SK-N-SH (cell line): ENCODE data around the gene WWC2. TPM values are rescaled to one million over a fixed set of nuclear protein-coding genes. Genes with fewer than 3 reads are reported as not detected.

Experiments used
- CTCF ChIA-PET: fragments of 300-600, 350-600 bp; formaldehyde crosslinking; extraction: SDS; loops from one replicate; lab custom pipeline; 2021; lab: Yijun Ruan, JAX
- POLR2A ChIA-PET: fragments of 350-600 bp; sonication (Branson Sonifier 250); formaldehyde crosslinking; extraction: SDS; loops from one replicate; lab custom pipeline; 2020; ENCODE audit warnings: antibody characterized with exemption, inconsistent platforms; lab: Yijun Ruan, JAX
- DNase-seq: peaks from one replicate; pipeline ENCODE4 v3.0.0; 2012
- H2AFZ ChIP-seq: fragments of 200-600 bp; sonication (generic); 2 replicates; pipeline ENCODE4 v1.8.1; 2016; ENCODE audit warnings: antibody characterized with exemption, mild to moderate bottlenecking, low read depth
- H3F3A ChIP-seq: fragments of 200-600 bp; sonication (generic); replicated peaks from 2 replicates; pipeline ENCODE3; 2016; ENCODE audit warnings: antibody characterized with exemption, mild to moderate bottlenecking; ENCODE audit not compliant: insufficient read depth
- H3K27ac ChIP-seq, 2 experiments: fragments of 200-500 bp in 1 of 2; fragments of 200-600 bp in 1 of 2; sonication (Bioruptor generic) in 1 of 2; sonication (generic), shearing (Covaris generic) in 1 of 2; 2 replicates each; pipeline versions ENCODE4 v1.5.1 to v1.6.1; 2014 to 2016; ENCODE audit warnings: low read depth in 2 of 2, inconsistent platforms in 1 of 2, low read length in 1 of 2, mild to moderate bottlenecking in 1 of 2, mixed read lengths in 1 of 2
- H3K27me3 ChIP-seq: fragments of 200-600 bp; sonication (generic), shearing (Covaris generic); 2 replicates; pipeline ENCODE4 v1.6.1; 2016; ENCODE audit warnings: mixed run types; ENCODE audit not compliant: insufficient read depth
- H3K36me3 ChIP-seq, 2 experiments: fragments of 200-500 bp in 1 of 2; fragments of 200-600 bp in 1 of 2; sonication (Bioruptor generic) in 1 of 2; sonication (generic) in 1 of 2; replicated peaks in 1 of 2; 2 replicates each; pipeline versions ENCODE3 to v1.5.1; 2014 to 2016; ENCODE audit warnings: low read length in 1 of 2, mild to moderate bottlenecking in 1 of 2; ENCODE audit not compliant: insufficient read depth in 2 of 2, control insufficient read depth in 1 of 2
- H3K4me1 ChIP-seq, 2 experiments: fragments of 200-500 bp in 1 of 2; fragments of 200-600 bp in 1 of 2; sonication (Bioruptor generic) in 1 of 2; sonication (generic), shearing (Covaris generic) in 1 of 2; 2 replicates each; pipeline versions ENCODE4 v1.5.1 to v1.6.1; 2014 to 2016; ENCODE audit warnings: low read depth in 1 of 2, low read length in 1 of 2, mixed run types in 1 of 2; ENCODE audit not compliant: insufficient read depth in 2 of 2, control insufficient read depth in 1 of 2
- H3K4me2 ChIP-seq: fragments of 200-600 bp; sonication (generic), shearing (Covaris generic); 2 replicates; pipeline ENCODE4 v1.6.1; 2017; ENCODE audit warnings: mixed run types
- H3K4me3 ChIP-seq, 2 experiments: fragments of 200-500 bp in 1 of 2; fragments of 200-600 bp in 1 of 2; sonication (Bioruptor generic) in 1 of 2; sonication (generic), shearing (Covaris generic) in 1 of 2; 2 replicates each; pipeline versions ENCODE4 v1.5.1 to v1.8.1; 2014 to 2016; ENCODE audit warnings: low read depth in 2 of 2, inconsistent platforms in 1 of 2, low read length in 1 of 2, mild to moderate bottlenecking in 1 of 2, mixed read lengths in 1 of 2, moderate library complexity in 1 of 2
- H3K79me2 ChIP-seq: fragments of 200-600 bp; sonication (generic); 2 replicates; pipeline ENCODE4 v1.8.1; 2017; ENCODE audit warnings: mild to moderate bottlenecking; ENCODE audit not compliant: insufficient read depth
- H3K9ac ChIP-seq: fragments of 200-600 bp; sonication (generic); 2 replicates; pipeline ENCODE4 v1.6.1; 2017; ENCODE audit warnings: mixed run types
- H3K9me2 ChIP-seq: fragments of 200-600 bp; sonication (generic); 2 replicates; pipeline ENCODE4 v1.6.1; 2017; ENCODE audit warnings: mixed run types
- H3K9me3 ChIP-seq: fragments of 200-600 bp; sonication (generic); 2 replicates; pipeline ENCODE4 v1.6.1; 2017; ENCODE audit warnings: mixed run types, mild to moderate bottlenecking, moderate library complexity
- H4K20me1 ChIP-seq: fragments of 200-600 bp; sonication (generic); 2 replicates; pipeline ENCODE4 v1.6.1; 2017; ENCODE audit warnings: mild to moderate bottlenecking, mixed run types; ENCODE audit not compliant: insufficient read depth
- ELF1 ChIP-seq: IDR thresholded peaks from 2 replicates; pipeline ENCODE4 v1.4.0; 2012
- FOXJ3 ChIP-seq: sonication (generic); formaldehyde crosslinking; IDR thresholded peaks from 2 replicates; pipeline ENCODE4 v1.5.1; 2020; ENCODE audit warnings: mild to moderate bottlenecking, missing genetic modification reagents
- FOXM1 ChIP-seq: IDR thresholded peaks from 2 replicates; pipeline ENCODE4 v1.4.0; 2012; ENCODE audit warnings: low read depth, mild to moderate bottlenecking
- GATA2 ChIP-seq: sonication (generic); formaldehyde crosslinking; IDR thresholded peaks from 2 replicates; pipeline ENCODE4 v1.5.0; 2020; ENCODE audit warnings: mild to moderate bottlenecking, missing genetic modification reagents
- JUND ChIP-seq: IDR thresholded peaks from 2 replicates; pipeline ENCODE4 v1.4.0; 2012
- NFIC ChIP-seq: IDR thresholded peaks from 2 replicates; pipeline ENCODE4 v1.4.0; 2012; ENCODE audit warnings: borderline replicate concordance
- POLR2AphosphoS5 ChIP-seq: IDR thresholded peaks from 2 replicates; pipeline ENCODE4 v1.6.1; 2012; ENCODE audit warnings: low read depth, low read length
- RCOR1 ChIP-seq: fragments of 150-350 bp; IDR thresholded peaks from 2 replicates; pipeline ENCODE4 v1.6.1; 2017; ENCODE audit warnings: antibody characterized with exemption, low read length
- RXRA ChIP-seq: IDR thresholded peaks from 2 replicates; pipeline ENCODE4 v1.4.0; 2012; ENCODE audit warnings: low read depth, mild to moderate bottlenecking, borderline replicate concordance
- SIN3A ChIP-seq: IDR thresholded peaks from 2 replicates; pipeline ENCODE4 v1.6.1; 2012; ENCODE audit warnings: low read depth, mild to moderate bottlenecking, low read length, moderate library complexity, borderline replicate concordance
- TAF1 ChIP-seq: IDR thresholded peaks from 2 replicates; pipeline ENCODE4 v1.6.1; 2012; ENCODE audit warnings: low read depth, mild to moderate bottlenecking, low read length, moderate library complexity, borderline replicate concordance
- TEAD4 ChIP-seq: IDR thresholded peaks from 2 replicates; pipeline ENCODE4 v1.4.0; 2012; ENCODE audit warnings: mild to moderate bottlenecking, borderline replicate concordance; ENCODE audit not compliant: insufficient read depth
- WGBS: methylation state at CpG from one replicate; pipeline ENCODE4 v1.1.6; 2017; ENCODE audit warnings: low lambda C conversion rate; 5-methylcytosine and 5-hydroxymethylcytosine counted together
- polyA plus RNA-seq, 3 experiments: library from polyadenylated mRNA; depleted of rRNA; stranded (reverse); fragments of >200 nt; gene quantifications; 2 replicates each; pipeline ENCODE4 v1.2.3, GENCODE V29; 2012
- TF ChIP-seq, protein P1 (sequence below): fragments of 200-600 bp; sonication (generic); IDR thresholded peaks from 2 replicates; pipeline ENCODE4 v1.6.1; 2017; ENCODE audit warnings: antibody characterized with exemption, mild to moderate bottlenecking, moderate library complexity
- TF ChIP-seq, protein P2 (sequence below): fragments of 150-350 bp; IDR thresholded peaks from 2 replicates; pipeline ENCODE4 v1.6.1; 2017; ENCODE audit warnings: antibody characterized with exemption, low read length, low read depth, borderline replicate concordance
- TF ChIP-seq, protein P3 (sequence below): IDR thresholded peaks from 2 replicates; pipeline ENCODE4 v1.4.0; 2012; ENCODE audit warnings: low read depth
- TF ChIP-seq, protein P4 (sequence below): IDR thresholded peaks from 2 replicates; pipeline ENCODE4 v1.4.0; 2012; ENCODE audit warnings: low read depth, borderline replicate concordance

WWC2 gene
- polyA plus RNA-seq, 1 of the 3 experiments (the other 2 are of a cell fraction) = 18.4 TPM

DNA sequence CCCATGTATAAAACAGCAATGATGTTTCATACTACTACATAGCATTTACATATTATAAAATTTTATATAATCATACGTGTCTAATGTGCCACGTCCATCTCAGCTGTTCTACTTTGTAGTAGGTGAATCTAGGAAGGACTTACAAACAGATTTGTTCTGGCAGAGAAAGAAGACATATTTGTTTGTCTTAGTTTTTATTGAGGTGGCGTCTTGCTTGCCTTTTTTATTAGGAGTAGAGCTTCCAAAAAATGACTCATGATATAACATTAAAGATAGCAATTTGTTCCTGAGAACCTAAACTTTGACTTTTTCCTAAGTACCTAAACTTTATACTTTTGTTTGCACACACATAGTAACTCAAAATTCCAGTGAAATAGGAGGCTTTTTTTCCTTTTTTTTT lies 156.4 kb downstream of the WWC2 start:
- Histone ChIP-seq H3F3A (no peaks in the 10 kb centered on the region), H3K4me1 (no peaks in the 10 kb centered on the region; a peak in 1 of 4 replicates), H2AFZ (no peak overlapping the region), H3K27ac (no peak overlapping the region), H3K9ac (no peak overlapping the region), H3K9me3 (no peaks in the 10 kb centered on the region), H3K27me3 (no peaks in the 10 kb centered on the region), H4K20me1 (no peaks in the 10 kb centered on the region), H3K36me3 (peaks cover 25 to 52% of the 10 kb centered on the region in 2 experiments)
- WGBS = 88% methylated on average over 3 of the region's 3 CpGs
- ChIA-PET CTCF (interaction anchor here (0.8 to 7.7 kb wide), 10 partner anchors 7 to 326 kb away, joined by 3 to 90 read pairs (median 6); no protein-coding TSS in a partner anchor), POLR2A (no interaction called here)
- DNase-seq = no peak
- TF ChIP-seq SIN3A = no peak
- TF ChIP-seq ELF1 = no peak
- TF ChIP-seq, protein P1, sequence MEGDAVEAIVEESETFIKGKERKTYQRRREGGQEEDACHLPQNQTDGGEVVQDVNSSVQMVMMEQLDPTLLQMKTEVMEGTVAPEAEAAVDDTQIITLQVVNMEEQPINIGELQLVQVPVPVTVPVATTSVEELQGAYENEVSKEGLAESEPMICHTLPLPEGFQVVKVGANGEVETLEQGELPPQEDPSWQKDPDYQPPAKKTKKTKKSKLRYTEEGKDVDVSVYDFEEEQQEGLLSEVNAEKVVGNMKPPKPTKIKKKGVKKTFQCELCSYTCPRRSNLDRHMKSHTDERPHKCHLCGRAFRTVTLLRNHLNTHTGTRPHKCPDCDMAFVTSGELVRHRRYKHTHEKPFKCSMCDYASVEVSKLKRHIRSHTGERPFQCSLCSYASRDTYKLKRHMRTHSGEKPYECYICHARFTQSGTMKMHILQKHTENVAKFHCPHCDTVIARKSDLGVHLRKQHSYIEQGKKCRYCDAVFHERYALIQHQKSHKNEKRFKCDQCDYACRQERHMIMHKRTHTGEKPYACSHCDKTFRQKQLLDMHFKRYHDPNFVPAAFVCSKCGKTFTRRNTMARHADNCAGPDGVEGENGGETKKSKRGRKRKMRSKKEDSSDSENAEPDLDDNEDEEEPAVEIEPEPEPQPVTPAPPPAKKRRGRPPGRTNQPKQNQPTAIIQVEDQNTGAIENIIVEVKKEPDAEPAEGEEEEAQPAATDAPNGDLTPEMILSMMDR = no peak
- no peak for TF ChIP-seq FOXM1
- no peak for TF ChIP-seq RXRA
- TF ChIP-seq, protein P2, sequence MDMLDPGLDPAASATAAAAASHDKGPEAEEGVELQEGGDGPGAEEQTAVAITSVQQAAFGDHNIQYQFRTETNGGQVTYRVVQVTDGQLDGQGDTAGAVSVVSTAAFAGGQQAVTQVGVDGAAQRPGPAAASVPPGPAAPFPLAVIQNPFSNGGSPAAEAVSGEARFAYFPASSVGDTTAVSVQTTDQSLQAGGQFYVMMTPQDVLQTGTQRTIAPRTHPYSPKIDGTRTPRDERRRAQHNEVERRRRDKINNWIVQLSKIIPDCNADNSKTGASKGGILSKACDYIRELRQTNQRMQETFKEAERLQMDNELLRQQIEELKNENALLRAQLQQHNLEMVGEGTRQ = no peak
- TF ChIP-seq, protein P3, sequence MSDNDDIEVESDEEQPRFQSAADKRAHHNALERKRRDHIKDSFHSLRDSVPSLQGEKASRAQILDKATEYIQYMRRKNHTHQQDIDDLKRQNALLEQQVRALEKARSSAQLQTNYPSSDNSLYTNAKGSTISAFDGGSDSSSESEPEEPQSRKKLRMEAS = no peak
- no peak for TF ChIP-seq POLR2AphosphoS5
- TF ChIP-seq GATA2 = no peak
- no peak for TF ChIP-seq TEAD4
- no peak for TF ChIP-seq NFIC
- no peak for TF ChIP-seq JUND
- no peak for TF ChIP-seq FOXJ3 (CRISPR knock-in tag)
- TF ChIP-seq RCOR1 = no peak
- TF ChIP-seq, protein P4, sequence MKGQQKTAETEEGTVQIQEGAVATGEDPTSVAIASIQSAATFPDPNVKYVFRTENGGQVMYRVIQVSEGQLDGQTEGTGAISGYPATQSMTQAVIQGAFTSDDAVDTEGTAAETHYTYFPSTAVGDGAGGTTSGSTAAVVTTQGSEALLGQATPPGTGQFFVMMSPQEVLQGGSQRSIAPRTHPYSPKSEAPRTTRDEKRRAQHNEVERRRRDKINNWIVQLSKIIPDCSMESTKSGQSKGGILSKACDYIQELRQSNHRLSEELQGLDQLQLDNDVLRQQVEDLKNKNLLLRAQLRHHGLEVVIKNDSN = no peak
- no peak for TF ChIP-seq TAF1
- TF ChIP-seq, all 33 proteins: peak for 0
- Histone ChIP-seq H3K4me3 (no peak overlapping the region), H3K79me2 (no peaks in the 10 kb centered on the region; the same call in 1 of the 2 replicates), H3K9me2 (no peaks in the 10 kb centered on the region), H3K4me2 (no peak overlapping the region)
